Gastrocnemius medialis (tissue), 4 donors: ENCODE measurements around the gene PIK3R6.

Experiments used
- CTCF ChIP-seq, 5 experiments: fragments of 450-650 bp in 3 of 5; fragments of 200-600 bp in 2 of 5; sonication (generic) in 2 of 5; IDR thresholded peaks in 4 of 5; conservative IDR thresholded peaks in 1 of 5; 1 replicate in 4 of 5; 2 replicates in 1 of 5; pipeline ENCODE4 v1.5.1; 2016 to 2019; ENCODE audit warnings: antibody characterized with exemption in 5 of 5, mild to moderate bottlenecking in 3 of 5, moderate library complexity in 3 of 5
- POLR2A ChIP-seq, 2 donors: fragments of 450-650 bp; IDR thresholded peaks; one replicate each; pipeline ENCODE4 v1.6.1; 2017; ENCODE audit warnings: antibody characterized with exemption in 2 of 2, mild to moderate bottlenecking in 2 of 2, moderate library complexity in 2 of 2

GRCh38 chr17:8798846-8799569 is 68.5 kb downstream of the PIK3R6 start, which contains the start of gene MFSD6L:
- TF ChIP-seq CTCF (IDR thresholded peaks at IDR 0.05 in 4 of 5, conservative IDR thresholded peaks at IDR 0.05 in 1 of 5) = no peak
- no peak for TF ChIP-seq POLR2A (IDR thresholded peaks at IDR 0.05)
